H1 (cell line): Measurements from ENCODE around the gene GPR160. TPM values are rescaled to one million over a fixed set of nuclear protein-coding genes. Genes with fewer than 3 reads are reported as not detected.

ENCODE experiments used
- CTCF ChIA-PET: fragments of 300-600 bp; sonication (Branson Sonifier 250); formaldehyde crosslinking; loops from one replicate; lab custom pipeline; 2021; ENCODE audit not compliant: partially characterized antibody; lab: Charles Lee
- POLR2A ChIA-PET: fragments of 300-600 bp; sonication (Branson Sonifier 250); formaldehyde crosslinking; loops from one replicate; lab custom pipeline; 2021; ENCODE audit warnings: inconsistent platforms; ENCODE audit not compliant: partially characterized antibody; lab: Charles Lee
- DNase-seq, 2 experiments: peaks; one replicate each; pipeline versions ENCODE4 v3.0.0 to v3.0.0-alpha.2; 2010 to 2022; ENCODE audit warnings: low spot score in 2 of 2, low read depth in 1 of 2, mixed read lengths in 1 of 2
- FAIRE-seq: peaks from 2 replicates; lab custom pipeline; 2011; peaks lifted over from hg19 to GRCh38; lab: Jason Lieb, UNC
- H2AFZ ChIP-seq: 2 replicates; pipeline ENCODE4 v1.8.1; 2012; ENCODE audit warnings: low read length, inconsistent platforms
- H2AK5ac ChIP-seq: 2 replicates; pipeline ENCODE4 v1.6.1; 2013; ENCODE audit warnings: low read depth, low read length
- H2BK120ac ChIP-seq: replicated peaks from 2 replicates; pipeline ENCODE3; 2013; ENCODE audit warnings: low read depth, low read length, inconsistent platforms
- H2BK12ac ChIP-seq: 2 replicates; pipeline ENCODE4 v1.6.1; 2013; ENCODE audit warnings: low read depth, low read length
- H2BK15ac ChIP-seq: 2 replicates; pipeline ENCODE4 v1.6.1; 2013; ENCODE audit warnings: low read length
- H2BK20ac ChIP-seq: 2 replicates; pipeline ENCODE4 v1.6.1; 2013; ENCODE audit warnings: low read length
- H2BK5ac ChIP-seq: 2 replicates; pipeline ENCODE4 v1.6.1; 2013; ENCODE audit warnings: low read depth, low read length
- H3K14ac ChIP-seq: 2 replicates; pipeline ENCODE4 v1.6.1; 2013; ENCODE audit warnings: inconsistent platforms; ENCODE audit not compliant: insufficient read length
- H3K18ac ChIP-seq: 2 replicates; pipeline ENCODE4 v1.6.1; 2013; ENCODE audit warnings: low read length; ENCODE audit errors: extremely low read depth
- H3K23ac ChIP-seq: 2 replicates; pipeline ENCODE4 v1.6.1; 2013; ENCODE audit warnings: inconsistent platforms; ENCODE audit not compliant: insufficient read length
- H3K23me2 ChIP-seq: 2 replicates; pipeline ENCODE4 v1.6.1; 2013; ENCODE audit warnings: low read depth, low read length
- H3K27ac ChIP-seq: 2 replicates; pipeline ENCODE4 v1.6.1; 2011; ENCODE audit warnings: low read depth, low read length, inconsistent platforms
- H3K27me3 ChIP-seq, 4 experiments: replicated peaks in 1 of 4; 1 replicate in 1 of 4; 2 replicates in 3 of 4; pipeline versions ENCODE4 v1.6.1 to v1.8.1; 2011 to 2013; ENCODE audit warnings: low read length in 3 of 4, mild to moderate bottlenecking in 3 of 4, inconsistent platforms in 2 of 4, mixed read lengths in 2 of 4, moderate library complexity in 1 of 4; ENCODE audit not compliant: control insufficient read depth in 3 of 4, insufficient read depth in 3 of 4; ENCODE audit errors: extremely low read depth in 1 of 4
- H3K36me3 ChIP-seq, 4 experiments: 2 replicates each; pipeline versions ENCODE4 v1.6.1 to v1.8.1; 2011 to 2013; ENCODE audit warnings: mild to moderate bottlenecking in 4 of 4, low read length in 3 of 4, moderate library complexity in 2 of 4, control low read depth in 1 of 4, inconsistent platforms in 1 of 4; ENCODE audit not compliant: insufficient read depth in 4 of 4, control insufficient read depth in 2 of 4
- H3K4ac ChIP-seq: replicated peaks from 2 replicates; pipeline ENCODE3; 2013; ENCODE audit warnings: low read length, low read depth, mixed read lengths, inconsistent platforms; ENCODE audit not compliant: insufficient read length
- H3K4me1 ChIP-seq, 4 experiments: replicated peaks in 1 of 4; 1 replicate in 1 of 4; 2 replicates in 3 of 4; pipeline versions ENCODE4 v1.6.1 to v1.8.1; 2011 to 2013; ENCODE audit warnings: low read length in 3 of 4, inconsistent platforms in 2 of 4, mixed read lengths in 1 of 4; ENCODE audit not compliant: insufficient read depth in 4 of 4, control insufficient read depth in 3 of 4
- H3K4me2 ChIP-seq, 2 experiments: 2 replicates each; pipeline versions ENCODE4 v1.6.1 to v1.8.1; 2011 to 2013; ENCODE audit warnings: low read depth in 2 of 2, low read length in 2 of 2, control low read depth in 1 of 2, inconsistent platforms in 1 of 2, mild to moderate bottlenecking in 1 of 2; ENCODE audit not compliant: insufficient read depth in 1 of 2
- H3K4me3 ChIP-seq, 4 experiments: fragments of 200-600, 300-600 bp in 1 of 4; sonication (generic), shearing (Covaris generic), sonication (Bioruptor Twin) in 1 of 4; 2 replicates each; pipeline versions ENCODE4 v1.5.1 to v1.8.1; 2011 to 2016; ENCODE audit warnings: low read length in 4 of 4, low read depth in 3 of 4, control low read depth in 2 of 4, inconsistent platforms in 2 of 4, mild to moderate bottlenecking in 2 of 4, mixed read lengths in 1 of 4, moderate library complexity in 1 of 4; ENCODE audit not compliant: insufficient read depth in 2 of 4; ENCODE audit errors: extremely low read depth in 1 of 4
- H3K56ac ChIP-seq: replicated peaks from 2 replicates; pipeline ENCODE3; 2013; ENCODE audit warnings: low read depth, mild to moderate bottlenecking, mixed read lengths, low read length, inconsistent platforms; ENCODE audit not compliant: insufficient read length
- H3K79me1 ChIP-seq: 2 replicates; pipeline ENCODE4 v1.6.1; 2013; ENCODE audit warnings: low read depth, low read length, control low read depth
- H3K79me2 ChIP-seq, 2 experiments: 2 replicates each; pipeline versions ENCODE4 v1.6.1 to v1.8.1; 2012 to 2013; ENCODE audit warnings: low read length in 2 of 2, mild to moderate bottlenecking in 2 of 2, inconsistent platforms in 1 of 2; ENCODE audit not compliant: insufficient read depth in 2 of 2, control insufficient read depth in 1 of 2
- H3K9ac ChIP-seq, 4 experiments: replicated peaks in 1 of 4; 1 replicate in 1 of 4; 2 replicates in 3 of 4; pipeline versions ENCODE4 v1.6.1 to v1.8.1; 2011 to 2013; ENCODE audit warnings: low read depth in 3 of 4, low read length in 3 of 4, control low read depth in 2 of 4, mild to moderate bottlenecking in 2 of 4, moderate library complexity in 2 of 4, inconsistent platforms in 1 of 4; ENCODE audit errors: extremely low read depth in 1 of 4
- H3K9me3 ChIP-seq, 2 experiments: 2 replicates each; pipeline versions ENCODE4 v1.6.1 to v1.8.1; 2012 to 2013; ENCODE audit warnings: mild to moderate bottlenecking in 2 of 2, moderate library complexity in 2 of 2, control low read depth in 1 of 2, inconsistent platforms in 1 of 2, low read depth in 1 of 2, low read length in 1 of 2, mixed read lengths in 1 of 2; ENCODE audit not compliant: insufficient read depth in 2 of 2
- H4K20me1 ChIP-seq, 2 experiments: replicated peaks in 1 of 2; 2 replicates each; pipeline versions ENCODE3 to v1.8.1; 2011 to 2013; ENCODE audit warnings: inconsistent platforms in 2 of 2, low read length in 2 of 2, mild to moderate bottlenecking in 1 of 2; ENCODE audit not compliant: insufficient read depth in 2 of 2, control insufficient read depth in 1 of 2
- H4K5ac ChIP-seq: 2 replicates; pipeline ENCODE4 v1.6.1; 2013; ENCODE audit warnings: low read length, low read depth, mixed read lengths, inconsistent platforms; ENCODE audit not compliant: insufficient read length
- H4K8ac ChIP-seq: 2 replicates; pipeline ENCODE4 v1.8.0; 2013; ENCODE audit warnings: mild to moderate bottlenecking, moderate library complexity, low read length, inconsistent platforms; ENCODE audit not compliant: insufficient read depth; ENCODE audit errors: extremely low read depth
- H4K91ac ChIP-seq: replicated peaks from 2 replicates; pipeline ENCODE3; 2013; ENCODE audit warnings: low read length, mixed read lengths, inconsistent platforms; ENCODE audit not compliant: insufficient read length
- CHD1 ChIP-seq: IDR thresholded peaks from 2 replicates; pipeline ENCODE4 v1.6.1; 2012; ENCODE audit warnings: low read depth, low read length, improper control_type of control experiment
- EP300 ChIP-seq, 2 experiments: IDR thresholded peaks; 1 replicate in 1 of 2; 2 replicates in 1 of 2; pipeline ENCODE4 v1.6.1; 2011 to 2012; ENCODE audit warnings: low read depth in 2 of 2, low read length in 2 of 2, mild to moderate bottlenecking in 2 of 2, borderline replicate concordance in 1 of 2, inconsistent platforms in 1 of 2, moderate library complexity in 1 of 2
- FOSL1 ChIP-seq: IDR thresholded peaks from 2 replicates; pipeline ENCODE4 v1.6.1; 2011; ENCODE audit warnings: mild to moderate bottlenecking, low read depth, low read length, moderate library complexity; ENCODE audit not compliant: insufficient read depth
- HDAC6 ChIP-seq: IDR thresholded peaks from one replicate; pipeline ENCODE4 v1.7.1; 2012; ENCODE audit warnings: low read depth, mild to moderate bottlenecking, inconsistent platforms, low read length, moderate library complexity
- JUND ChIP-seq: IDR thresholded peaks from 2 replicates; pipeline ENCODE4 v1.6.1; 2011; ENCODE audit warnings: mild to moderate bottlenecking, improper control_type of control experiment, low read length
- PHF8 ChIP-seq: fragments of 200-600 bp; sonication (generic); conservative IDR thresholded peaks from 2 replicates; pipeline ENCODE4 v1.7.1; 2012; ENCODE audit warnings: low read depth, mild to moderate bottlenecking, inconsistent platforms, low read length, moderate library complexity
- SIN3A ChIP-seq, 2 experiments: IDR thresholded peaks in 1 of 2; conservative IDR thresholded peaks in 1 of 2; 2 replicates each; pipeline ENCODE4 v1.6.1; 2011 to 2012; ENCODE audit warnings: low read length in 2 of 2, improper control_type of control experiment in 1 of 2, low read depth in 1 of 2, mild to moderate bottlenecking in 1 of 2
- SP1 ChIP-seq: IDR thresholded peaks from 2 replicates; pipeline ENCODE4 v1.6.1; 2011; ENCODE audit warnings: low read depth, low read length
- TEAD4 ChIP-seq: IDR thresholded peaks from 2 replicates; pipeline ENCODE4 v1.6.1; 2012; ENCODE audit warnings: low read depth, low read length, inconsistent platforms, mixed read lengths
- WGBS, 2 experiments: shearing (Covaris generic) in 1 of 2; methylation state at CpG; one replicate each; pipeline versions ENCODE4 v1.1.6 to v1.1.7; 2013 to 2015; ENCODE audit warnings: low lambda C conversion rate in 2 of 2, mixed read lengths in 2 of 2, inconsistent platforms in 1 of 2, low coverage in 1 of 2, missing lambda C conversion rate in 1 of 2; ENCODE audit not compliant: insufficient replicate concordance in 2 of 2, insufficient coverage in 1 of 2, insufficient read length in 1 of 2; ENCODE audit errors: extremely low coverage in 1 of 2, missing lambda C conversion rate in 1 of 2; 5-methylcytosine and 5-hydroxymethylcytosine counted together
- polyA plus RNA-seq, 7 experiments: library from polyadenylated mRNA; depleted of rRNA in 3 of 7; stranded (reverse) in 5 of 7; unstranded in 2 of 7; fragments of >200 nt in 5 of 7; fragments of 200-250 nt in 2 of 7; gene quantifications; 1 replicate in 5 of 7; 2 replicates in 1 of 7; 4 replicates in 1 of 7; pipeline versions ENCODE4 v1.2.1 to v1.2.3, GENCODE V29; 2011 to 2013; ENCODE audit warnings: missing spikeins in 2 of 7, mixed read lengths in 2 of 7
- total RNA-seq: library from RNA; stranded (reverse); fragmentation: NEBNext Ultra II Directional; extraction: Animal tissue kit (Norgen Biotek cat#: 25700); gene quantifications from 2 replicates; pipeline ENCODE4 v1.2.1, GENCODE V29; 2021
- TF ChIP-seq, protein P1 (sequence below), 3 experiments: IDR thresholded peaks; 1 replicate in 2 of 3; 2 replicates in 1 of 3; pipeline versions ENCODE4 v1.5.1 to v1.6.1; 2011; ENCODE audit warnings: low read length in 3 of 3, mild to moderate bottlenecking in 3 of 3, inconsistent platforms in 2 of 3, low read depth in 1 of 3, moderate library complexity in 1 of 3; ENCODE audit not compliant: insufficient read depth in 1 of 3; ENCODE audit errors: control extremely low read depth in 1 of 3

The GPR160 gene
- total and polyA plus RNA-seq, 2 of the 8 experiments (the other 6 are each of a cell fraction or from before 2014, with no cell fraction given) = 14.3 to 16.6 TPM

DNA sequence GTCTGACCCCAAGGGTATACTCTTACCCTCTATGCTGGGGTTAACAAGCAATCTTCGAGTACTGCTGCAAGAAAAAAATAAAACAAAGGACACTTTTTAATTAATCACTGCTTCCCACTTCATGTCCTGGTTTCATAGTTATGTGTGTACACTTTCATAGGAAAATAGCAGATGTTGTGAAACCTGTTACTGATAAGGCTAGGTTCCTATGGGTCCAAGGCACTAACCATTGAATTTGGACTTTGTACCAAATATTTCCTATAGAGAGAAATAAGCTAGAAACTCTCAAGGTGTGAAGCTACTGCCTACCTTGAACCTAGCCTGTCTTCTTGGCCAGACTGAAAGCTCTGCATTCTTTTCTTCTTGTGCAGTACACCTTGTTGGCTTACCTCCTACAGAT, 14.6 kb upstream of the GPR160 start:
- FAIRE-seq (no peak), DNase-seq (no peak)
- ChIA-PET CTCF (interaction anchor here (0.6 to 5.1 kb wide), 3 partner anchors 9 to 31 kb away, joined by 3 to 42 read pairs (median 3); no protein-coding TSS in a partner anchor), POLR2A (no interaction called here)
- H3K79me2 ChIP-seq = no peaks in the 10 kb centered on the region
- no peak overlapping the region for H2BK15ac ChIP-seq
- no peak overlapping the region for H3K14ac ChIP-seq
- no peaks in the 10 kb centered on the region for H4K20me1 ChIP-seq
- no peak overlapping the region for H3K4me2 ChIP-seq
- H2BK5ac ChIP-seq = no peak overlapping the region
- H3K4me3 ChIP-seq = no peak overlapping the region
- no peak overlapping the region for H3K27ac ChIP-seq
- no peak overlapping the region for H2BK20ac ChIP-seq
- no peaks in the 10 kb centered on the region for H3K4me1 ChIP-seq
- H3K18ac ChIP-seq = no peak overlapping the region
- H2AFZ ChIP-seq = no peak overlapping the region
- 79% methylated on average over 1 of the region's 1 CpG; no CpG with 5 or more reads in 1 of the 2 experiments for WGBS, 2 experiments
- H4K91ac ChIP-seq = no peak overlapping the region
- H3K79me1 ChIP-seq = no peaks in the 10 kb centered on the region
- no peak overlapping the region for H2AK5ac ChIP-seq
- H3K23ac ChIP-seq = no peak overlapping the region
- no peak overlapping the region for H4K5ac ChIP-seq
- H3K27me3 ChIP-seq = no peaks in the 10 kb centered on the region
- H4K8ac ChIP-seq = no peak overlapping the region
- no peak overlapping the region for H3K9ac ChIP-seq
- H3K4ac ChIP-seq = no peak overlapping the region
- no peak overlapping the region for H2BK12ac ChIP-seq
- no peak for TF ChIP-seq CHD1
- TF ChIP-seq SIN3A (conservative IDR thresholded peaks at IDR 0.05 in 1 of 2, IDR thresholded peaks at IDR 0.05 in 1 of 2; ENCODE audit: low read depth in 1 of 2, low read length in 2 of 2) = no peak
- no peak for TF ChIP-seq TEAD4
- TF ChIP-seq FOSL1 = no peak
- TF ChIP-seq, protein P1, sequence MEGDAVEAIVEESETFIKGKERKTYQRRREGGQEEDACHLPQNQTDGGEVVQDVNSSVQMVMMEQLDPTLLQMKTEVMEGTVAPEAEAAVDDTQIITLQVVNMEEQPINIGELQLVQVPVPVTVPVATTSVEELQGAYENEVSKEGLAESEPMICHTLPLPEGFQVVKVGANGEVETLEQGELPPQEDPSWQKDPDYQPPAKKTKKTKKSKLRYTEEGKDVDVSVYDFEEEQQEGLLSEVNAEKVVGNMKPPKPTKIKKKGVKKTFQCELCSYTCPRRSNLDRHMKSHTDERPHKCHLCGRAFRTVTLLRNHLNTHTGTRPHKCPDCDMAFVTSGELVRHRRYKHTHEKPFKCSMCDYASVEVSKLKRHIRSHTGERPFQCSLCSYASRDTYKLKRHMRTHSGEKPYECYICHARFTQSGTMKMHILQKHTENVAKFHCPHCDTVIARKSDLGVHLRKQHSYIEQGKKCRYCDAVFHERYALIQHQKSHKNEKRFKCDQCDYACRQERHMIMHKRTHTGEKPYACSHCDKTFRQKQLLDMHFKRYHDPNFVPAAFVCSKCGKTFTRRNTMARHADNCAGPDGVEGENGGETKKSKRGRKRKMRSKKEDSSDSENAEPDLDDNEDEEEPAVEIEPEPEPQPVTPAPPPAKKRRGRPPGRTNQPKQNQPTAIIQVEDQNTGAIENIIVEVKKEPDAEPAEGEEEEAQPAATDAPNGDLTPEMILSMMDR (IDR thresholded peaks at IDR 0.05; ENCODE audit: control extremely low read depth in 1 of 3, insufficient read depth in 1 of 3, low read depth in 1 of 3, low read length in 3 of 3) = no peak
- TF ChIP-seq SP1 = no peak
- no peak for TF ChIP-seq HDAC6
- no peak for TF ChIP-seq PHF8
- TF ChIP-seq JUND = no peak
- TF ChIP-seq EP300 (IDR thresholded peaks at IDR 0.05; ENCODE audit: borderline replicate concordance in 1 of 2, low read depth in 2 of 2, low read length in 2 of 2) = no peak
- no peaks in the 10 kb centered on the region for H3K23me2 ChIP-seq
- no peak overlapping the region for H3K56ac ChIP-seq
- no peak overlapping the region for H2BK120ac ChIP-seq
- no peaks in the 10 kb centered on the region for H3K36me3 ChIP-seq
- no peaks in the 10 kb centered on the region for H3K9me3 ChIP-seq
